ENCODE data around the gene CCNY.
"Not testable (repeated sequence)": the region's sequence is repeated elsewhere in the genome, so short reads cannot be mapped to it uniquely, and the experiment has no call there.

CCNY gene

GRCh38 chr10:35493196-35494118 is 157.1 kb downstream of the CCNY start:
- DNase-seq = no peak

- DNase-seq = no peak
Measured at GRCh38 chr10:35495521-35496119, 159.3 kb downstream of the CCNY start.

GRCh38 chr10:35497909-35498308 is 161.6 kb downstream of the CCNY start:
- no peak for DNase-seq

- DNase-seq = no peak
Measured at GRCh38 chr10:35498693-35499092, 162.4 kb downstream of the CCNY start.

GRCh38 chr10:35501923-35502322 is 165.6 kb downstream of the CCNY start:
- DNase-seq = no peak

- no peak for DNase-seq
Measured at GRCh38 chr10:35502692-35503091, 166.4 kb downstream of the CCNY start.

GRCh38 chr10:35503578-35503977 is 167.3 kb downstream of the CCNY start:
- no peak for DNase-seq

- no peak for DNase-seq
Measured at GRCh38 chr10:35504132-35504531, 167.8 kb downstream of the CCNY start.

GRCh38 chr10:35505241-35505873 is 169.0 kb downstream of the CCNY start:
- no peak for DNase-seq

GRCh38 chr10:35506741-35507140 is 170.4 kb downstream of the CCNY start:
- DNase-seq = no peak

- DNase-seq = no peak
Measured at GRCh38 chr10:35507519-35508109, 171.3 kb downstream of the CCNY start.

- DNase-seq = no peak
Measured at GRCh38 chr10:35508647-35509046, 172.3 kb downstream of the CCNY start.

GRCh38 chr10:35510891-35511290 is 174.6 kb downstream of the CCNY start:
- DNase-seq = no peak

GRCh38 chr10:35511647-35512046 is 175.3 kb downstream of the CCNY start:
- no peak for DNase-seq

- DNase-seq = no peak
Measured at GRCh38 chr10:35516102-35516670, 179.9 kb downstream of the CCNY start.

GRCh38 chr10:35517431-35518181 is 181.3 kb downstream of the CCNY start:
- DNase-seq = no peak

- not testable (repeated sequence) for DNase-seq
Measured at GRCh38 chr10:35518187-35518586, 181.9 kb downstream of the CCNY start.

GRCh38 chr10:35520996-35521395 is 184.7 kb downstream of the CCNY start:
- DNase-seq = no peak

- no peak for DNase-seq
Measured at GRCh38 chr10:35523670-35524225, 187.4 kb downstream of the CCNY start.

GRCh38 chr10:35526746-35527145 is 190.4 kb downstream of the CCNY start:
- DNase-seq = no peak

GRCh38 chr10:35532141-35532540 is 195.8 kb downstream of the CCNY start:
- DNase-seq = no peak

- DNase-seq = no peak
Measured at GRCh38 chr10:35533565-35533964, 197.3 kb downstream of the CCNY start.
